ENCODE measurements around the gene ITPK1. TPM values are rescaled to one million over a fixed set of nuclear protein-coding genes. Genes with fewer than 3 reads are reported as not detected.

ITPK1 gene
- total RNA-seq, 4 donors from 2014 or later = 64.8 to 235 (median 128) TPM

GRCh38 chr14:93089521-93090269, 26.0 kb downstream of the ITPK1 start:
- in situ Hi-C loops (cut with MboI; ENCODE audit: low pct_ligation_motif_present in 1 of 4, low pct_unique_long_range_greater_than_20kb in 1 of 4, low sequenced_read_pairs in 3 of 4) = no loop called here
- Histone ChIP-seq H3K4me3 (no peak overlapping the region), H3K27ac (no peak overlapping the region), H3K36me3 (no peaks in the 10 kb centered on the region), H3K27me3 (no peaks in the 10 kb centered on the region), H3K4me1 (peaks cover 4 to 27% (median 9%) of the 10 kb centered on the region in 4 donors), H3K9me3 (no peaks in the 10 kb centered on the region)
- intact Hi-C loops (cut with DNase I; ENCODE audit: low total_unique reads) = no loop called here
- TF ChIP-seq CTCF (IDR thresholded peaks at IDR 0.05) = no peak
- no peak for TF ChIP-seq POLR2A (IDR thresholded peaks at IDR 0.05)
- no peak for TF ChIP-seq EP300 (IDR thresholded peaks at IDR 0.05; ENCODE audit: low read depth)
- TF ChIP-seq POLR2AphosphoS5 (IDR thresholded peaks at IDR 0.05) = no peak
- WGBS, 2 donors (ENCODE audit: low coverage in 1 of 2) = 86 to 100% methylated on average over 2 to 10 of the region's 10 CpGs
- DNase-seq = no peak

GRCh38 chr14:93086441-93087055, 29.2 kb downstream of the ITPK1 start:
- no peak for DNase-seq
- intact Hi-C loops (cut with DNase I; ENCODE audit: low total_unique reads) (no loop called here), in situ Hi-C loops (cut with MboI; ENCODE audit: low pct_ligation_motif_present in 1 of 4, low pct_unique_long_range_greater_than_20kb in 1 of 4, low sequenced_read_pairs in 3 of 4) (no loop called here)
- Histone ChIP-seq H3K27ac (no peak overlapping the region), H3K4me1 (peaks cover 4 to 28% (median 9%) of the 10 kb centered on the region in 4 donors), H3K36me3 (no peaks in the 10 kb centered on the region), H3K27me3 (no peaks in the 10 kb centered on the region), H3K9me3 (no peaks in the 10 kb centered on the region), H3K4me3 (no peak overlapping the region)
- WGBS, 2 donors (ENCODE audit: low coverage in 1 of 2) = 82% methylated on average over 8 of the region's 8 CpGs; no CpG with 5 or more reads in 1 of the 2 donors
- no peak for TF ChIP-seq POLR2AphosphoS5 (IDR thresholded peaks at IDR 0.05)
- TF ChIP-seq EP300 (IDR thresholded peaks at IDR 0.05; ENCODE audit: low read depth) = no peak
- no peak for TF ChIP-seq CTCF (IDR thresholded peaks at IDR 0.05)
- no peak for TF ChIP-seq POLR2A (IDR thresholded peaks at IDR 0.05)

- H3K36me3 ChIP-seq = no peaks in the 10 kb centered on the region
- no peak for DNase-seq
- no peak overlapping the region for H3K27ac ChIP-seq
- peaks cover 4 to 22% (median 8%) of the 10 kb centered on the region in 4 donors for H3K4me1 ChIP-seq
- intact Hi-C loops (cut with DNase I; ENCODE audit: low total_unique reads) (no loop called here), in situ Hi-C loops (cut with MboI; ENCODE audit: low pct_ligation_motif_present in 1 of 4, low pct_unique_long_range_greater_than_20kb in 1 of 4, low sequenced_read_pairs in 3 of 4) (no loop called here)
- no peaks in the 10 kb centered on the region for H3K27me3 ChIP-seq
- TF ChIP-seq EP300 (IDR thresholded peaks at IDR 0.05; ENCODE audit: low read depth) (no peak), CTCF (IDR thresholded peaks at IDR 0.05) (no peak), POLR2A (IDR thresholded peaks at IDR 0.05) (no peak), POLR2AphosphoS5 (IDR thresholded peaks at IDR 0.05) (no peak)
- 70 to 100% methylated on average over 2 to 3 of the region's 3 CpGs for WGBS, 2 donors (ENCODE audit: low coverage in 1 of 2)
- H3K9me3 ChIP-seq = no peaks in the 10 kb centered on the region
- H3K4me3 ChIP-seq = no peak overlapping the region
Measured at GRCh38 chr14:93085911-93086310, 29.8 kb downstream of the ITPK1 start.

GRCh38 chr14:93084866-93085857, 30.6 kb downstream of the ITPK1 start:
- WGBS, 2 donors (ENCODE audit: low coverage in 1 of 2) = 80 to 82% methylated on average over 5 to 21 of the region's 21 CpGs
- H3K27me3 ChIP-seq = no peaks in the 10 kb centered on the region
- TF ChIP-seq POLR2A (IDR thresholded peaks at IDR 0.05) (no peak), CTCF (IDR thresholded peaks at IDR 0.05) (no peak), EP300 (IDR thresholded peaks at IDR 0.05; ENCODE audit: low read depth) (no peak), POLR2AphosphoS5 (IDR thresholded peaks at IDR 0.05) (no peak)
- H3K4me3 ChIP-seq = no peak overlapping the region
- in situ Hi-C loops (cut with MboI; ENCODE audit: low pct_ligation_motif_present in 1 of 4, low pct_unique_long_range_greater_than_20kb in 1 of 4, low sequenced_read_pairs in 3 of 4) (no loop called here), intact Hi-C loops (cut with DNase I; ENCODE audit: low total_unique reads) (no loop called here)
- H3K36me3 ChIP-seq = no peaks in the 10 kb centered on the region
- H3K9me3 ChIP-seq = no peaks in the 10 kb centered on the region
- H3K27ac ChIP-seq = no peak overlapping the region
- peaks cover 4 to 20% (median 7%) of the 10 kb centered on the region in 4 donors for H3K4me1 ChIP-seq
- DNase-seq = no peak

All from transverse colon (tissue), 4 donors.